Measurements from ENCODE around the gene PAIP1.

DNA sequence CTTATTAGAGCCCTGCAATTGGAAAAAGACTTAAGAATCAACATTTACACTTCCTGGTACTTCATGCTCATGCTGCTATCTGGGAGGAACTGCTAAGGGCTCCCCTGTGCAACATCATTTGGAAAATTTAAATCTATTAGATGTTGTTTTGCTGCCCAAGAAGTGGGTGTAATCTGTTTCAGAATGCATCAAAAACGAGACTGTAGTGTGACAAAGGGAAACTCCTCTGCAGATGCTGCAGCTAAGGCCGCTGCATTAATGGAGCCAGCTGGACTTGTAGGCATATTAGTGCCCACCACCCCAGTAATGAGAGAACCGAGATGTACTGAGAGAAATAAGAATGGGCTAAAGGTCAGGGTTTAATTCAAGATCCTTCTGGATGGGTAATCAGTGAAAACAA, 11.1 kb upstream of the PAIP1 start:
- TF ChIP-seq, protein P1, sequence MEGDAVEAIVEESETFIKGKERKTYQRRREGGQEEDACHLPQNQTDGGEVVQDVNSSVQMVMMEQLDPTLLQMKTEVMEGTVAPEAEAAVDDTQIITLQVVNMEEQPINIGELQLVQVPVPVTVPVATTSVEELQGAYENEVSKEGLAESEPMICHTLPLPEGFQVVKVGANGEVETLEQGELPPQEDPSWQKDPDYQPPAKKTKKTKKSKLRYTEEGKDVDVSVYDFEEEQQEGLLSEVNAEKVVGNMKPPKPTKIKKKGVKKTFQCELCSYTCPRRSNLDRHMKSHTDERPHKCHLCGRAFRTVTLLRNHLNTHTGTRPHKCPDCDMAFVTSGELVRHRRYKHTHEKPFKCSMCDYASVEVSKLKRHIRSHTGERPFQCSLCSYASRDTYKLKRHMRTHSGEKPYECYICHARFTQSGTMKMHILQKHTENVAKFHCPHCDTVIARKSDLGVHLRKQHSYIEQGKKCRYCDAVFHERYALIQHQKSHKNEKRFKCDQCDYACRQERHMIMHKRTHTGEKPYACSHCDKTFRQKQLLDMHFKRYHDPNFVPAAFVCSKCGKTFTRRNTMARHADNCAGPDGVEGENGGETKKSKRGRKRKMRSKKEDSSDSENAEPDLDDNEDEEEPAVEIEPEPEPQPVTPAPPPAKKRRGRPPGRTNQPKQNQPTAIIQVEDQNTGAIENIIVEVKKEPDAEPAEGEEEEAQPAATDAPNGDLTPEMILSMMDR (IDR thresholded peaks at IDR 0.05; ENCODE audit: low read length), result no peak
- TF ChIP-seq EZH2 (optimal IDR thresholded peaks at IDR 0.05; ENCODE audit: low read depth, low read length) (no peak), EZH2phosphoT487 (IDR thresholded peaks at IDR 0.05; ENCODE audit: low read length) (no peak)
